ES-I3 (cell line): ENCODE measurements around the gene B4GALT3.
A peak's percentile ranks its signal among the peaks of the same experiment; 100 is the strongest.

Source experiments
- H3K36me3 ChIP-seq: 2 replicates; pipeline ENCODE4 v1.6.1; 2013; ENCODE audit warnings: mild to moderate bottlenecking, low read length, control low read depth, moderate library complexity; ENCODE audit not compliant: insufficient read depth
- H3K4me1 ChIP-seq: 2 replicates; pipeline ENCODE4 v1.6.1; 2013; ENCODE audit warnings: mild to moderate bottlenecking, control low read depth, low read length; ENCODE audit not compliant: insufficient read depth
- H3K9ac ChIP-seq: 2 replicates; pipeline ENCODE4 v1.6.1; 2013; ENCODE audit warnings: low read depth, mild to moderate bottlenecking, low read length, moderate library complexity
- H3K9me3 ChIP-seq: 2 replicates; pipeline ENCODE4 v1.6.1; 2013; ENCODE audit warnings: mild to moderate bottlenecking, low read length, moderate library complexity; ENCODE audit not compliant: control insufficient read depth, insufficient read depth

The B4GALT3 gene

GRCh38 chr1:161197560-161198193 lies 20.4 kb upstream of the B4GALT3 start:
- Histone ChIP-seq H3K4me1 (peaks cover 25% of the 10 kb centered on the region), H3K9me3 (no peaks in the 10 kb centered on the region), H3K9ac (peak overlapping the region; percentile 44; the same call in 1 of the 2 replicates), H3K36me3 (peaks cover 4% of the 10 kb centered on the region; the same call in 1 of the 2 replicates)

- H3K4me1 ChIP-seq, result peaks cover 26% of the 10 kb centered on the region
- peaks cover 4% of the 10 kb centered on the region; the same call in 1 of the 2 replicates for H3K36me3 ChIP-seq
- H3K9ac ChIP-seq, result peak overlapping the region; percentile 44; the same call in 1 of the 2 replicates
- H3K9me3 ChIP-seq, result no peaks in the 10 kb centered on the region
Observed at GRCh38 chr1:161196521-161197451, 19.5 kb upstream of the B4GALT3 start.

- Histone ChIP-seq H3K9ac (no peak overlapping the region), H3K9me3 (no peaks in the 10 kb centered on the region), H3K36me3 (peaks cover 4% of the 10 kb centered on the region; the same call in 1 of the 2 replicates), H3K4me1 (peaks cover 20% of the 10 kb centered on the region)
Observed at GRCh38 chr1:161196111-161196510, 18.8 kb upstream of the B4GALT3 start.

GRCh38 chr1:161195171-161195570 lies 17.9 kb upstream of the B4GALT3 start:
- H3K4me1 ChIP-seq, result peaks cover 12% of the 10 kb centered on the region; the same call in 1 of the 2 replicates

DNA sequence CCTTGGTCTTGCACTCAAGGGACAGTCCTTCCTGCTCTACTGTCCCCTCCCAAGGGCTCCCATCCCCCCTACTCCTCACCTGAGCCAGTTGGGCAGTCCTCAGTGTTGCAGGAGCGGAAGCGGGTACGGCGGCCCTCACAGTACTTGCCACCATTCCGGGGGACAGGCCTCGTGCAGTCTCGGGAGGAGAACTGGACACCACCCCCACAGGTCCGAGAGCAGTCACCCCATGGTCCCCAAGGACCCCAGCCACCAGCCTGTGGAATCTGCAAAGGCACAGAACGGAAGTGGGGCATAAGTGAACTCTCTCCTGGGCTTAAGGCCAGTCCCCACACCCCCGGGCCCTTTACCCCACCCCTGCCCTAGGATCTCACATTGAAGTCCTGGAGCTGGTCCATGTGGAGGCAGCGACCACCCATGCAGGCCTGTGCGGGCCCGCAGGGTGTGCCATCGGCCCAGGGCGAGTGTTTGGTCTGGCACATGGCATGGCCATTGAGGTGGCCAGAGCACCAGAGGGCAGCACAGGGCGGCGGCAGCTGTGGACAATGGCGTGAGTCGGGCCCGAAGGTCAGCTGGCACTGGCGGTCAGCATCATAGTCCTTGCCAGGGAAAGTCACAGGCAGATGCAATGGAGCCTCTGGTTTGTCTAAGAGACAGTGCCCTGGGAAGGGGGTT lies 16.4 kb upstream of the B4GALT3 start:
- Histone ChIP-seq H3K9me3 (no peaks in the 10 kb centered on the region), H3K36me3 (peaks cover 4% of the 10 kb centered on the region; the same call in 1 of the 2 replicates), H3K4me1 (peaks cover 3% of the 10 kb centered on the region; the same call in 1 of the 2 replicates), H3K9ac (no peak overlapping the region)

More at GRCh38 chr1:161195171-161195570, 17.9 kb upstream of the B4GALT3 start:
- Histone ChIP-seq H3K9me3 (no peaks in the 10 kb centered on the region), H3K9ac (no peak overlapping the region), H3K36me3 (peaks cover 4% of the 10 kb centered on the region; the same call in 1 of the 2 replicates)

DNA sequence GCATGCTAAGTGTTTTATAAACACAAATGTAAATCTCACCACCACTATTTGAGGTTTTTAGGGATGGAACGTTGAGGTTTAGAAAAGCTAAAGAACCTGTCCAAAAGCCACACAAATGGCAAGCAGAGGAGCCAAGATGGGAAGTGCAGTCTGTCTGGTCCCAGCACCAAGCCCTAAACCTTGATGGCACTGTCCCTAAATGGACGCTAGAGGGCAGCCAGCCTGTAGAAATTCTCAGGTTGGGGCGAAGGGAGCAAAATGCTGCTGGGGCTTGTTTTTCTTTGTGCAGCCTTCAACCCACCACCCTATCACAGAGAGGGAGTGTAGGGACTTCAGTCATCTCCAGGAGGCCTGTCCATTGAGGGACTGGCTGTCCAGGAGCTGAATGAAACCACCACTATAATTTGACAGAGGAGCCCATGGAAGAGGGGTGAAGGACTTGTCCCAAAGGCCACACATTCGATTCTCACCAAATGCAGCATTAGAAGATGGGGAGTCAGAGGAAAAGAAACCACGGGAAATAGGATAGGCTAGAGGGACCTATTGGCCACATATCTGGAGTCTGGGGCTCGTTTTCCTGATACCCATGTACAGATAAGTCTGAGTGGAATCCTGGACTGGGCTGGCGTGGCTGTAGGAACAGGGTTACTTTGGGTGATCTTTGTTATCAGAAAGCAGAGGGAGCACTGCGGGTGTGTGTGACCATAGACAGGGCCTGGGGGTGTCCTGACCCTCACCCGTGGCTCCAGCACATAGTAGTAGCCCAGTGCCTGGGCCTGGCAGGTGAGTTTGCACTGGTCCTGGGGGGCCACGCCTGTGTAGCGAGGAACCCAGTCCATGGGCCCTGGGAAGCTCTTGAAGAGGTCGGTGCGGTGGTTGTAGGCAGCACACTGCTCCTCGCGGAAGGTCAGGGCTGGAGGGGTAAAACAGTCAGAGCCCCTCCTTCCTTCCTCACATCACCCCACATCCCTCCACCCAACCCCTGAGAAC lies 15.5 kb upstream of the B4GALT3 start:
- Histone ChIP-seq H3K4me1 (peaks cover 3% of the 10 kb centered on the region; the same call in 1 of the 2 replicates), H3K9ac (no peak overlapping the region), H3K36me3 (peaks cover 4% of the 10 kb centered on the region; the same call in 1 of the 2 replicates), H3K9me3 (no peaks in the 10 kb centered on the region)

- Histone ChIP-seq H3K9me3 (no peaks in the 10 kb centered on the region), H3K36me3 (peaks cover 4% of the 10 kb centered on the region; the same call in 1 of the 2 replicates), H3K4me1 (peaks cover 3% of the 10 kb centered on the region; the same call in 1 of the 2 replicates), H3K9ac (no peak overlapping the region)
Observed at GRCh38 chr1:161191971-161192370, 14.7 kb upstream of the B4GALT3 start.

DNA sequence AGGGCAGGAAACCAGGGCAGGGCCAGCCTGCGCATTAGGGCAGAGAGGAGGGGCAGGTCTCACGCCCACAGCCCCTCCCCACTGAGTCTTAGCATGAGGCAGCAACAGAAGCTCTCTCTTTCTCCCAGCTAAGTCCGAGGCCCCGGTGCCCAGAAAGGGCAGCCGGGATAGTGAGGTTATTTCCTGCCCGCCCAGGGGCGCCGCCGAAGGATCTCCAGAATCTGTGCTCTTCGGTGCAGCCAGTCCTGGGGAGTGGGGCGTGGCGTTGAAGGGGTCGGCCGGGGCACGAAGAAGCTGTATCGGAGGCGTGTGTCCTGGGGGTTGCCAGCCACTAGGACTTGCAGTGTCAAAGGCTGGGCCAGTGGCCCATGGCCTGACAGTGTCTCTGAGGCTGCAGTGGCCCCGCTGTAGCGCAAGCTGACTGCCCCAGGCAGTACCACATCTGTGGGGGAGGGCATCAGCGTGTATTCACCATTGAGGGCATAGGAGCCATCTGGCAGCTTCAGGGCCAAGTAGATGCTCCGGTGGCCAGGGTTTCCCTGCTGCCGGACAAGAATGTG lies 13.7 kb upstream of the B4GALT3 start:
- H3K36me3 ChIP-seq, result peaks cover 4% of the 10 kb centered on the region; the same call in 1 of the 2 replicates
- 0 out of 2 replicates have a peak, but pooled peaks cover 3% of the 10 kb centered on the region for H3K4me1 ChIP-seq
- H3K9ac ChIP-seq, result no peak overlapping the region

DNA sequence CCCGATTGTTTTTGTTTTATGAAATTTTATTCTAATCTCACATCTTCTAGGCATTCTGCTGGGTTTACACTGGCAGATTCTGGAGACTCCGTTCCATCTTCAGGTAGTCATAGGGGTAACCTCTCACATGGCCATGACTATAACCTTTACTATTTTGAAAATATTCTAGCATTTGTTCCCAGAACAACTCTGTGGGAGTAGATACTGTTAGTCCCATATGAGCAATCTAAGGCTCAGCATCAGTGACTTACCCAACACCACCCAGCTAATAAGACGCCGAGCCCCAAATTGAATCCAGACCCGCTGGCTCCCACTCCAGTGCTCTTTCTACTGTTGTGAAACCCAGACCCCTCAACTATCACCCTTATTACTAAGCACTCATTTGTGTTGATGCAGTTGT lies 11.7 kb upstream of the B4GALT3 start:
- Histone ChIP-seq H3K36me3 (no peaks in the 10 kb centered on the region), H3K9ac (no peak overlapping the region), H3K9me3 (no peaks in the 10 kb centered on the region), H3K4me1 (peaks cover 6% of the 10 kb centered on the region; the same call in 1 of the 2 replicates)

More for the DNA sequence above, 13.7 kb upstream of the B4GALT3 start:
- no peaks in the 10 kb centered on the region for H3K9me3 ChIP-seq

DNA sequence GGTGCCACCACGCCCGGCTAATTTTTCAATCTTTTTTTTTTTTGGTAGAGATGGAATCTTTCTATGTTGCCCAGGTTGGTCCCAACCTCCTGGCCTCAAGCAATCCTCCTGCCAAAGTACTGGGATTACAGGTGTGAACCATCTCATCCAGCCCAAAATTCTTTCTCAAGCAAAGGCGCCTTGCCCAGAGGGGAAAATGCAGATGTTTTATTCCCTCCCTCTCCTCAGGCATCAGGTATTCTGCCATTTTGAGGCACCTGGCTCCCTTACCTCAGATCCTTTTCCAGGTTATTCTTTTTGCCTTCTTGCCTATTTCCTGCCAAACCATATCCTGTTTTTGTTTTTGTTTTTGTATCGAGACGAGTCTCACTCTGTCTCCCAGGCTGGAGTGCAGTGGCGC lies 11.1 kb upstream of the B4GALT3 start:
- peaks cover 6% of the 10 kb centered on the region; the same call in 1 of the 2 replicates for H3K4me1 ChIP-seq
- H3K9me3 ChIP-seq, result no peaks in the 10 kb centered on the region
- no peak overlapping the region for H3K9ac ChIP-seq
- H3K36me3 ChIP-seq, result no peaks in the 10 kb centered on the region

- H3K36me3 ChIP-seq, result no peaks in the 10 kb centered on the region
Observed at GRCh38 chr1:161187311-161187710, 10.0 kb upstream of the B4GALT3 start.

DNA sequence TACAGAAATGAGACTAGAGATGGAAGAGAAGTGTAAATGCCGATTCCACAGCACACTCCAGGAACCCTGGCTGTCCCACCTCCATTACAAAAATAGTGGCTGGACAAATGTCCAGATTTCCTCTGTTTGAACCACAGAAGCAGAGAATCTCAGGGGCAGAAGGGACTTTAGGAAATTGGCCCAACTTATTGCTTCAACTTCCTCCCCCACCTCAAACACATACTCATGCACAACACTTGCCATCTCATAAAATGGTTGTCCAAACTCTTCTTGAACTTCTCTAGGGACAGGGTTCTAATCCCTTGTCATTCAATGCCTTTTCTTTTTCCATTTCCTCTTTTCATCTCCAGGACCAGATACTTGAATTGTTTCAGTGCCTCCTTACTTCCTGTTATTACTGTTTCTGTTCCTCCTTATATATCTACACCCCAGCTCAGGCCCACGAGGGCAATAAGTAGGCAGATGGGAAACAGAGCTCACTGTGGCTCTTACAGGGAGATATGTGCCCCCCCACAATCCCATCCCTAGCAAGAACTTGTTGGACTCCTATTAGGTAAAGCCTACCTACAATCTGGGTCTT lies 8.5 kb upstream of the B4GALT3 start:
- Histone ChIP-seq H3K4me1 (peaks cover 3% of the 10 kb centered on the region; the same call in 1 of the 2 replicates), H3K9me3 (no peaks in the 10 kb centered on the region), H3K36me3 (no peaks in the 10 kb centered on the region), H3K9ac (no peak overlapping the region)

More at GRCh38 chr1:161187311-161187710, 10.0 kb upstream of the B4GALT3 start:
- Histone ChIP-seq H3K9ac (no peak overlapping the region), H3K4me1 (peaks cover 3% of the 10 kb centered on the region; the same call in 1 of the 2 replicates), H3K9me3 (no peaks in the 10 kb centered on the region)
